Upper lobe of right lung (tissue), 1 donor: ENCODE results near the gene NTM. TPM values are rescaled to one million over a fixed set of nuclear protein-coding genes. Genes with fewer than 3 reads are reported as not detected.

Source experiments
- ATAC-seq: fragments of 200-7000 bp; cut with Tn5 transposase; one replicate; pipeline ENCODE4 v1.9.1; 2020; ENCODE audit warnings: mild to moderate bottlenecking, moderate library complexity
- DNase-seq: peaks from one replicate; pipeline ENCODE4 v3.0.0-alpha.2; 2020
- H3K27ac ChIP-seq: fragments of 200-600 bp; one replicate; pipeline ENCODE4 v1.8.0; 2022
- H3K27me3 ChIP-seq: fragments of 200-600 bp; one replicate; pipeline ENCODE4 v1.8.0; 2022; ENCODE audit warnings: mild to moderate bottlenecking
- H3K36me3 ChIP-seq: fragments of 200-600 bp; one replicate; pipeline ENCODE4 v1.8.0; 2022
- H3K4me1 ChIP-seq: fragments of 200-600 bp; one replicate; pipeline ENCODE4 v1.8.0; 2022
- H3K4me3 ChIP-seq: fragments of 200-600 bp; one replicate; pipeline ENCODE4 v1.8.0; 2022; ENCODE audit warnings: mild to moderate bottlenecking
- H3K9me3 ChIP-seq: fragments of 200-600 bp; one replicate; pipeline ENCODE4 v1.8.0; 2022
- CTCF ChIP-seq: fragments of 200-600 bp; IDR thresholded peaks from one replicate; pipeline ENCODE4 v1.8.0; 2022; ENCODE audit warnings: antibody characterized with exemption
- intact Hi-C: fragments of 100-400 bp; cut with DNase I; formaldehyde crosslinking; loops from one replicate; pipeline ENCODE4 v1.11.0; 2022
- total RNA-seq: library from RNA; stranded (reverse); fragmentation: NEBNext Ultra II Directional; extraction: Animal tissue kit (Norgen Biotek cat#: 25700); gene quantifications from one replicate; pipeline ENCODE4 v1.2.1, GENCODE V29; 2021
- donor health status: DM: no; HTN: yes; CAD: no; lungs with severe emphysema.

NTM gene
- total RNA-seq, 1 donor from 2014 or later = 3.7 TPM

GRCh38 chr11:131663405-131664200, 293.2 kb downstream of the NTM start:
- peaks cover 6% of the 10 kb centered on the region for H3K27me3 ChIP-seq
- no peak overlapping the region for H3K27ac ChIP-seq
- intact Hi-C loops = no loop called here
- no peak overlapping the region for H3K4me3 ChIP-seq
- H3K4me1 ChIP-seq = no peaks in the 10 kb centered on the region
- no peaks in the 10 kb centered on the region for H3K36me3 ChIP-seq
- DNase-seq = no peak
- no peak for TF ChIP-seq CTCF
- no peak for ATAC-seq
- H3K9me3 ChIP-seq = no peaks in the 10 kb centered on the region

- ATAC-seq (no peak), DNase-seq (no peak)
- no peak overlapping the region for H3K27ac ChIP-seq
- no peaks in the 10 kb centered on the region for H3K9me3 ChIP-seq
- no peak for TF ChIP-seq CTCF
- peaks cover 6% of the 10 kb centered on the region for H3K27me3 ChIP-seq
- no peak overlapping the region for H3K4me3 ChIP-seq
- intact Hi-C loops = no loop called here
- no peaks in the 10 kb centered on the region for H3K4me1 ChIP-seq
- no peaks in the 10 kb centered on the region for H3K36me3 ChIP-seq
Observed at GRCh38 chr11:131664293-131664692, 293.9 kb downstream of the NTM start.

- no peaks in the 10 kb centered on the region for H3K36me3 ChIP-seq
- no peak overlapping the region for H3K4me3 ChIP-seq
- no peaks in the 10 kb centered on the region for H3K9me3 ChIP-seq
- ATAC-seq (no peak), DNase-seq (no peak)
- no peak for TF ChIP-seq CTCF
- no peak overlapping the region for H3K27ac ChIP-seq
- peaks cover 6% of the 10 kb centered on the region for H3K27me3 ChIP-seq
- no peaks in the 10 kb centered on the region for H3K4me1 ChIP-seq
- intact Hi-C loops = no loop called here
Observed at GRCh38 chr11:131664816-131665215, 294.4 kb downstream of the NTM start.

- DNase-seq (no peak), ATAC-seq (no peak)
- no peak overlapping the region for H3K27ac ChIP-seq
- intact Hi-C loops = no loop called here
- no peaks in the 10 kb centered on the region for H3K36me3 ChIP-seq
- H3K27me3 ChIP-seq = peaks cover 6% of the 10 kb centered on the region
- no peaks in the 10 kb centered on the region for H3K4me1 ChIP-seq
- TF ChIP-seq CTCF = no peak
- H3K4me3 ChIP-seq = no peak overlapping the region
- H3K9me3 ChIP-seq = no peaks in the 10 kb centered on the region
Observed at GRCh38 chr11:131665344-131665968, 295.0 kb downstream of the NTM start.

GRCh38 chr11:131666006-131666405, 295.6 kb downstream of the NTM start:
- H3K4me3 ChIP-seq = no peak overlapping the region
- no peaks in the 10 kb centered on the region for H3K36me3 ChIP-seq
- H3K27ac ChIP-seq = no peak overlapping the region
- intact Hi-C loops = no loop called here
- ATAC-seq (no peak), DNase-seq (no peak)
- H3K4me1 ChIP-seq = no peaks in the 10 kb centered on the region
- TF ChIP-seq CTCF = no peak
- H3K9me3 ChIP-seq = no peaks in the 10 kb centered on the region
- H3K27me3 ChIP-seq = peaks cover 6% of the 10 kb centered on the region
